ENCODE measurements around the gene FOSL2. TPM values are rescaled to one million over a fixed set of nuclear protein-coding genes. Genes with fewer than 3 reads are reported as not detected.

The FOSL2 gene
- total RNA-seq, 1 experiment from 2014 or later: 44.8 TPM

DNA sequence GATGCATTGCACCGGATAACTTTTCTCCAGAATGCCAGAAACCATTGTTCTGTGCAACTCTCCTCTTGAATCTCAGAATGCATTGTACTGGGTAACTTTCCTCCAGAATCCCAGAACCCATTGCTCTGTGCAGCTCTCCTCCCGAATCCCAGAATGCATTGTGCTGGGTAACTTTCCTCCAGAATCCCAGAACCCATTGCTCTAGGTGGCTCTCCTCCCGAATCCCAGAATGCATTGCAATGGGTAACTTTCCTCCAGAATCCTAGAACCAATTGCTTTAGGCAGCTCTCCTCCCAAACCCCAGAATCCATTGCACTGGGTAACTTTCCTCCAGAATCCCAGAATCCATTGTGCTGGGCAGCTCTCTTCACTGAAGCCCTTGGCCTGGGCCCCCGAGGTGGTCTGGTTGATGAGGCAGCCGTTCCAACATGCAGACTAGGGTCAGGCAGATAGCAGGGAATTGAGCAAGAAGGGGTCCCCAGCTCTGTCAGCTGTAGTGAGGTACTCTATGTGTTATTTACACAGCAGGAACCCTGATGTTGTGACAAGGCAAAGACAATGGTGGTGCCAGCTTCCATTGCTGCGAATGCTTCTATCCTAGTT is 9.4 kb downstream of the FOSL2 start:
- RAD21 ChIA-PET (ENCODE audit: low non-redundant PET in 1 of 2, low total read pairs in 2 of 2, uncharacterized antibody in 2 of 2, unreplicated experiment in 2 of 2): no interaction called here
- Histone ChIP-seq H3K36me3 (ENCODE audit: control insufficient read depth in 1 of 2, insufficient read depth in 2 of 2, low read length in 2 of 2) (peaks cover 0 to 30% of the 10 kb centered on the region in 2 experiments; a peak in 2 of 4 replicates), H3K9ac (ENCODE audit: low read length) (no peak overlapping the region), H3K27me3 (ENCODE audit: insufficient read depth, low read length) (no peaks in the 10 kb centered on the region), H3K79me2 (ENCODE audit: insufficient read depth, low read length) (peaks cover 68% of the 10 kb centered on the region), H3K9me3 (ENCODE audit: control insufficient read depth in 1 of 2, insufficient read depth in 1 of 2, low read depth in 1 of 2, low read length in 2 of 2) (no peaks in the 10 kb centered on the region), H3K4me3 (replicated peaks in 1 of 2; ENCODE audit: low read depth in 1 of 2, low read length in 2 of 2) (no peak overlapping the region), H3K4me2 (ENCODE audit: low read length) (no peak overlapping the region), H2AFZ (ENCODE audit: low read depth, low read length, poor library complexity, severe bottlenecking) (no peak overlapping the region), H3K9me2 (ENCODE audit: insufficient read depth) (no peaks in the 10 kb centered on the region), H4K20me1 (ENCODE audit: insufficient read depth) (no peaks in the 10 kb centered on the region; the same call in 1 of the 2 replicates), H3K27ac (ENCODE audit: low read depth, low read length) (no peak overlapping the region), H3K4me1 (ENCODE audit: control insufficient read depth in 1 of 2, insufficient read depth in 2 of 2, low read length in 2 of 2) (peaks cover 7 to 32% of the 10 kb centered on the region in 2 experiments)
- no TSS peak for BruUV-seq (replicated peaks)
- DNase-seq (ENCODE audit: low read depth, low spot score) (no peak), ATAC-seq (no peak)
- CTCF ChIA-PET: no interaction called here
- POLR2A ChIA-PET: no interaction called here
- intact Hi-C loops (cut with micrococcal nuclease): no loop called here
- TF ChIP-seq FOSL1 (IDR thresholded peaks at IDR 0.05; ENCODE audit: low read depth): no peak
- no peak for TF ChIP-seq ZFX (IDR thresholded peaks at IDR 0.05)
- TF ChIP-seq YY1 (IDR thresholded peaks at IDR 0.05; ENCODE audit: extremely low read depth, insufficient replicate concordance, low read depth, low read length): no peak
- TF ChIP-seq, protein P1, sequence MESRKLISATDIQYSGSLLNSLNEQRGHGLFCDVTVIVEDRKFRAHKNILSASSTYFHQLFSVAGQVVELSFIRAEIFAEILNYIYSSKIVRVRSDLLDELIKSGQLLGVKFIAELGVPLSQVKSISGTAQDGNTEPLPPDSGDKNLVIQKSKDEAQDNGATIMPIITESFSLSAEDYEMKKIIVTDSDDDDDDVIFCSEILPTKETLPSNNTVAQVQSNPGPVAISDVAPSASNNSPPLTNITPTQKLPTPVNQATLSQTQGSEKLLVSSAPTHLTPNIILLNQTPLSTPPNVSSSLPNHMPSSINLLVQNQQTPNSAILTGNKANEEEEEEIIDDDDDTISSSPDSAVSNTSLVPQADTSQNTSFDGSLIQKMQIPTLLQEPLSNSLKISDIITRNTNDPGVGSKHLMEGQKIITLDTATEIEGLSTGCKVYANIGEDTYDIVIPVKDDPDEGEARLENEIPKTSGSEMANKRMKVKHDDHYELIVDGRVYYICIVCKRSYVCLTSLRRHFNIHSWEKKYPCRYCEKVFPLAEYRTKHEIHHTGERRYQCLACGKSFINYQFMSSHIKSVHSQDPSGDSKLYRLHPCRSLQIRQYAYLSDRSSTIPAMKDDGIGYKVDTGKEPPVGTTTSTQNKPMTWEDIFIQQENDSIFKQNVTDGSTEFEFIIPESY (IDR thresholded peaks at IDR 0.05; ENCODE audit: extremely low read depth, insufficient replicate concordance, low read length): no peak
- no peak for TF ChIP-seq EZH2 (IDR thresholded peaks at IDR 0.05)
- TF ChIP-seq ELF1 (IDR thresholded peaks at IDR 0.05; ENCODE audit: borderline replicate concordance, low read depth): no peak
- TF ChIP-seq SRF (IDR thresholded peaks at IDR 0.05; ENCODE audit: low read depth): no peak
- TF ChIP-seq CBX3 (IDR thresholded peaks at IDR 0.05; ENCODE audit: low read depth): no peak

Measured in HCT116 (cell line).